Measurements from ENCODE around the gene VPS26C.

DNA sequence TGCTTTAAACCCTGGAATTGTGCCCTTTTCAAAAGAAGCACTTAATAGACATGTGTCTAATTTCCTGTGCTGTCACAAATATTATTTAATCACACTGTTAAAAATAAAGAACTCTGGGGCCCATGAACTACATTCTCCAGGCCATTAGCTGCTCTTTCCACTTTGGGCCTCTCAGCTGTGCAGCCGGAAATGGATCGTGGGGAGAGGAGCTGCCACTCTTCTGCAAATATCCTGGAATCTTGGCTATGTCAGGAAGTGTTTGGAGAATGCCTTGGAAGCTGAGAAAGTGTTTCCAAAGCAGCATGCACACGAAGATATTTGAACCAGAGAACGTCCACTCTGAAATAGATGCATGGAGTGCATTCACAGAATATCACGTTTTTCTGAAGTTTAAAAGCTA is 27.5 kb upstream of the VPS26C start:
- TF ChIP-seq POLR2A (IDR thresholded peaks at IDR 0.05) (no peak), CTCF (IDR thresholded peaks at IDR 0.05) (no peak)

Measured in right lobe of liver (tissue), 4 donors.